Esophagus squamous epithelium (tissue), 5 donors: ENCODE measurements around the gene GTPBP3. TPM values are rescaled to one million over a fixed set of nuclear protein-coding genes. Genes with fewer than 3 reads are reported as not detected.
A peak's percentile ranks its signal among the peaks of the same experiment; 100 is the strongest.

Experiments
- DNase-seq: peaks from one replicate; lab custom pipeline; 2025; lab: John Stamatoyannopoulos, UW
- H3K27ac ChIP-seq, 4 donors: fragments of 200-600 bp; sonication (generic); one replicate each; pipeline ENCODE4 v1.5.1; 2016 to 2019; ENCODE audit warnings: mild to moderate bottlenecking in 1 of 4
- H3K27me3 ChIP-seq, 4 donors: fragments of 200-600 bp; sonication (generic); 1 replicate in 3 of 4; 2 replicates in 1 of 4; pipeline versions ENCODE4 v1.5.1 to v1.6.0; 2017 to 2021; ENCODE audit warnings: antibody characterized with exemption in 1 of 4
- H3K36me3 ChIP-seq, 3 donors: fragments of 200-600 bp; sonication (generic); one replicate each; pipeline ENCODE4 v1.5.1; 2016 to 2019
- H3K4me1 ChIP-seq, 3 donors: fragments of 200-600 bp; sonication (generic); one replicate each; pipeline ENCODE4 v1.5.1; 2017 to 2019
- H3K4me3 ChIP-seq, 4 donors: fragments of 200-600 bp; sonication (generic); 1 replicate in 3 of 4; 2 replicates in 1 of 4; pipeline ENCODE4 v1.5.1; 2016 to 2019; ENCODE audit warnings: mild to moderate bottlenecking in 2 of 4, moderate library complexity in 1 of 4
- H3K9me3 ChIP-seq, 3 donors: fragments of 200-600 bp; sonication (generic); one replicate each; pipeline ENCODE4 v1.5.1; 2016 to 2019
- CTCF ChIP-seq, 6 experiments: fragments of 450-650 bp in 4 of 6; fragments of 200-600 bp in 2 of 6; sonication (generic) in 2 of 6; IDR thresholded peaks; one replicate each; pipeline ENCODE4 v1.5.1; 2016 to 2019; ENCODE audit warnings: antibody characterized with exemption in 6 of 6, mild to moderate bottlenecking in 4 of 6, moderate library complexity in 4 of 6
- POLR2A ChIP-seq, 4 donors: fragments of 450-650 bp; IDR thresholded peaks; one replicate each; pipeline ENCODE4 v1.6.1; 2017; ENCODE audit warnings: antibody characterized with exemption in 4 of 4, mild to moderate bottlenecking in 4 of 4, moderate library complexity in 3 of 4
- WGBS, 2 donors: methylation state at CpG; one replicate each; pipeline ENCODE4 v1.1.5; 2018; 5-methylcytosine and 5-hydroxymethylcytosine counted together
- intact Hi-C: fragments of 100-400 bp; cut with DNase I; formaldehyde crosslinking; loops from one replicate; pipeline ENCODE4 v1.15.0; 2022
- total RNA-seq, 4 donors: library from RNA; depleted of rRNA; stranded (reverse); fragments of >200 nt; gene quantifications; one replicate each; pipeline ENCODE4 v1.1.0, GENCODE V29; 2016
- donor health status: DM: yes; HTN: yes; CAD: no.

The GTPBP3 gene
- total RNA-seq, 4 donors from 2014 or later, result 22.7 to 34.9 (median 31.4) TPM

GRCh38 chr19:17305216-17305516 lies 32.2 kb upstream of the GTPBP3 start:
- Histone ChIP-seq H3K4me1 (peaks cover 26 to 79% (median 43%) of the 10 kb centered on the region in 3 donors), H3K27ac (peak overlapping the region; percentile 84 to 94 (median 90)), H3K4me3 (peak overlapping the region; percentile 46 to 75 (median 66)), H3K36me3 (peaks cover 0 to 13% (median 0%) of the 10 kb centered on the region in 3 donors), H3K9me3 (no peaks in the 10 kb centered on the region), H3K27me3 (no peaks in the 10 kb centered on the region)
- no peak for TF ChIP-seq CTCF (IDR thresholded peaks at IDR 0.05)
- TF ChIP-seq POLR2A (IDR thresholded peaks at IDR 0.05), result no peak
- intact Hi-C loops, result no loop called here
- no peak for DNase-seq
- 0% methylated on average over 1 of the region's 7 CpGs for WGBS, 2 donors

- peak; percentile 95 for DNase-seq
- WGBS, 2 donors, result 0% methylated on average over 1 to 7 of the region's 55 CpGs
- peak within 1 kb of the TSS; percentile 84 to 94 (median 90) for H3K27ac ChIP-seq
- intact Hi-C loops, result no loop called here
- TF ChIP-seq CTCF (IDR thresholded peaks at IDR 0.05), result peak; percentile 66 to 92 (median 88)
- peak in 3 of 4 donors; percentile 33 to 76 (median 67) for TF ChIP-seq POLR2A (IDR thresholded peaks at IDR 0.05)
- H3K4me3 ChIP-seq, result peak within 1 kb of the TSS; percentile 46 to 75 (median 66)
- H3K4me1 ChIP-seq, result peaks cover 32 to 84% (median 48%) of the 10 kb centered on the region in 3 donors
- no peaks in the 10 kb centered on the region for H3K9me3 ChIP-seq
- H3K36me3 ChIP-seq, result peaks cover 0 to 8% (median 0%) of the 10 kb centered on the region in 3 donors
- no peaks in the 10 kb centered on the region for H3K27me3 ChIP-seq
These were observed 31.7 kb upstream of the GTPBP3 start, which contains the start of gene MRPL34 for GRCh38 chr19:17305517-17306284. MRPL34 (plus strand) TSS chr19:17305872; CDS start chr19:17305893, 21 bp downstream.

- intact Hi-C loops, result no loop called here
These were observed 31.1 kb upstream of the GTPBP3 start for GRCh38 chr19:17306285-17306714.

GRCh38 chr19:17307876-17308377 lies 29.4 kb upstream of the GTPBP3 start:
- H3K27ac ChIP-seq, result no peak overlapping the region
- 85 to 87% methylated on average over 8 of the region's 8 CpGs for WGBS, 2 donors
- H3K4me3 ChIP-seq, result no peak overlapping the region
- no peak for DNase-seq
- intact Hi-C loops, result no loop called here
- no peaks in the 10 kb centered on the region for H3K27me3 ChIP-seq
- H3K36me3 ChIP-seq, result peaks cover 0 to 14% (median 4%) of the 10 kb centered on the region in 3 donors
- peaks cover 41 to 87% (median 57%) of the 10 kb centered on the region in 3 donors for H3K4me1 ChIP-seq
- no peaks in the 10 kb centered on the region for H3K9me3 ChIP-seq
- TF ChIP-seq CTCF (IDR thresholded peaks at IDR 0.05), result no peak
- no peak for TF ChIP-seq POLR2A (IDR thresholded peaks at IDR 0.05)

More at GRCh38 chr19:17306285-17306714, 31.1 kb upstream of the GTPBP3 start:
- TF ChIP-seq CTCF (IDR thresholded peaks at IDR 0.05), result no peak
- TF ChIP-seq POLR2A (IDR thresholded peaks at IDR 0.05), result no peak
- Histone ChIP-seq H3K27me3 (no peaks in the 10 kb centered on the region), H3K27ac (peak overlapping the region; percentile 84 to 94 (median 90)), H3K4me1 (peaks cover 36 to 87% (median 54%) of the 10 kb centered on the region in 3 donors), H3K36me3 (peaks cover 0 to 2% (median 0%) of the 10 kb centered on the region in 3 donors), H3K9me3 (no peaks in the 10 kb centered on the region), H3K4me3 (peak overlapping the region; percentile 46 to 75 (median 66))
- DNase-seq, result no peak
- 1 to 21% methylated on average over 8 to 22 of the region's 28 CpGs for WGBS, 2 donors
